Stimulated activated CD4-positive, alpha-beta T cell treated with anti-CD3 and anti-CD28 coated beads, Interleukin-15, amount 100 ng/mL, for 24 hours (primary cell): Measurements from ENCODE around the gene TIAM1.

Experiments used
- DNase-seq: peaks from one replicate; pipeline ENCODE4 v3.0.0-alpha.2; 2020

Gene TIAM1

DNA sequence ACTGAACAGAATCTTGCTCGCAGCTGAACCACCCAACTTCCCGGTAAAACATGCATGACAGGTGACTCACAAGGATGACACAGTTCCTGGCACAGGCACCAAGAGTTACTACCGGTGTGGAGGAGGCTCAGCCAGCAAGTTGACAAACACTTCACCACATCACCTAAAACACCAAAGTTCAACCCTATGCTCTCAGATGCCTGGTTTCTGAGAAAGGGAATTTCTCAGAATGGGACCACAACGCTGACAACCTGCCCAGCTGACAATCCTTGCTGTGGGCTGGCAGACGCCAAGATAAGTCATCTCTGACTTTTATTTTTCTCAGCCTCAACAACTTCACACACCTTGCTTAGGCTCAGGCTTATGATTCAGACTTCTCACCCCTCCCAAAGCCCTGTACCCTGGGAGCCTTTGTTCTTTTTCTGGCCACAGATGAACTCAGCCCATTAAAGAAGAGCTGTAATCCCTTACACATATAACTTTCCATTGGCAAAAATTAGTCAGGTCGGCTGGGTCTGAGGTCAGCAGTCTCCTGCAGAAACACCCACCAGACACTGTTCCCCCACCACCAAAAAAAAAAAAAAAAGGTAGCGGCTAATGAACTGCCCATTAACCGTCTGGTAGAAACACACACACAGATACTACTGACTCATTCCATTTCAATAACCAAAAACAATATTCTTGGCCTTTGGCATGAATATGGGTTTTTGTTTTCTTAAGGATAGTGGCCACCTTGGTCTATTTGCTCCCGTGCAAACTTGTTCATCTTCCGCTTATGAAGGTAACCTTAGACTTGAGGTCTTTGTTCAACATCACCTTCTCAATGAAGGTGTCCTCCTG is 10.8 kb upstream of the TIAM1 start:
- peak; percentile 83 for DNase-seq

DNA sequence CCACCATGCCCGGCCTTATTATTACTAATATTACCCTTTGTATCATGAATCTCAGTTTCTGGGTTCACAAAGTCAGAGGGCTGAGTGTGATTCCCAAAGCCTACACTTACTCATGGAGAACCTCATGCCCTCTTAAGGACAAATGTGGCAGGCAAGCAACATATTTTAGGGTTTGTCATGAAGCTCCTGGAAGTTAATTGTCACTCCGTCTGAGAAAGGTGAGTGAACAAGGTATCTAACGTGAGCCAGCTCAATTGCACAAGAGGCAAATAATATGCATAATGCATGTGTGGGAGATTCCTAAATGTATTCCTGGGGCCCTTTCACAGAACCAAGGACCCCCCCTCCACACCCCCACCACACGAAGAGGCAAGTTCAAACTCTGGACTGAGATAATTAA is 10.1 kb upstream of the TIAM1 start:
- DNase-seq: no peak

DNA sequence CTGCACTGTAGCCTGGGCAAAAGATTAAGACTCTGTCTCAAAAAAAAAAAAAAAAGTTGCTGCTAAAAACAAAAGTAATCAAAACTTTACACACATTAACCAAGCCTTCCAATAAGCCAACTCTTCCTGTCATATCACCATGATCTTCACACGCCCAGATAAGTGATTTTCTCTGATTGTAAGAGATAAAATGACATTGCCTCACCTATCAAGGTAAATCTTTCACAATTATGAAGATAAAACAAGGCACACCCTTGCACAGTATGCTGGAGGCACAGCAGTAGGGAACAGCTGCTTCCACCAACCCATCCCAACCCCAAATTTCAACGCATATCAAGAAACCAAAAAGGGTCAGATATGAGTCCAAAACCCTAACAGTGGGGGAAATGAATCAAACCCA is 8.8 kb upstream of the TIAM1 start:
- DNase-seq: no peak

DNA sequence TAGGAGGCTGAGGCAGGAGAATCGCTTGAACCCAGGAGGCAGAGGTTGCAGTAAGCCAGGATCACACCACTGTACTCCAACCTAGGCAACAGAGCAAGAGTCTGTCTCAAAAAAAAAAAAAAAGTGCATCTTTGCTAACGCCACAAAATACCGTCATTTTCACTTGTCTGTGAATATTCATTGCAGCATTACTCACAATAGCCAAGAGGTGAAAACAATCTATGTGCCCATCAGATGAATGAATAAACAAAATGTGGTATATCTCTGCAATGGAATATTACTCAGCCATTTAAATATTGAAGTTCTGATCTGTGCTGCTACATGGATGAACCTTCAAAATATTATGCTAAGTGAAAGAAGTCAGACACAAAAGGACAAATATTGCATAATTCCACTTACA is 7.9 kb upstream of the TIAM1 start:
- no peak for DNase-seq

DNA sequence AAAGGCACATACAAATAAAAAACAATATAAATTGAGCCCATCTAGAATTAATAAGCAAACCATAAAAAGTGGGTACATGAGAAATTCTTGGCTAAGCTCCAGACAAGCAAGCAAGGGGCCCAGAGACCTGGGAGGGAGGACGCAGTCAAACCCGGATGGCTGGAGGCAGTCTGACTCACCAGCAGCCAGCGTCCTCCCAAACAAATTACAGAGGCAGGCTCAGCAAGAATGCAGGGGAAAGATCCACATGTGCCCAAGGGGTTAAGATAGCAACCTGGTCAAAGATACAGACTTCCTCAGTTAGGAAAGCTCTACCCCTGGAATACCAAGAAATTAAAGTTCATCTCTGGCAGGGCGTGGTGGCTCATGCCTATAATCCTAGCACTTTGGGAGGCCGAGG is 7.4 kb upstream of the TIAM1 start:
- no peak for DNase-seq

DNA sequence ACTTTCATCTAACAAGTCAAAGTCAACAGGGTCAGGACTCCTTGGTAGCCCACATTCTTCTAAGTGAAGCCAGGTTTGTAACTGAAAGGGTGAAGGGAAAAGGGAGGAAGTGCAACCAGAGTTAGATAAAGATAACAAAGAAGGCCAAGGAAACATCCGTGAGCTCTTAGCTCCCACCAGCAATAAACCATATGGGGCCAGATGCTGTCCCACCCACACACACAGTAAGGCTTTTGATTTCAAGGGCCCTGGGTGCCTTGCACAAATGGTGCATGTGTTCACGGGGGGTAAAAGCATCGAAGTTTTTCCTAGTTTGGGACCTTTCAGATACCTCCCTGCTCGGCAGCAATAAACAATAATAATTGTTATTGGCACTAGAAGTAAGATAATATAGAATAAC is 5.1 kb upstream of the TIAM1 start:
- no peak for DNase-seq

DNA sequence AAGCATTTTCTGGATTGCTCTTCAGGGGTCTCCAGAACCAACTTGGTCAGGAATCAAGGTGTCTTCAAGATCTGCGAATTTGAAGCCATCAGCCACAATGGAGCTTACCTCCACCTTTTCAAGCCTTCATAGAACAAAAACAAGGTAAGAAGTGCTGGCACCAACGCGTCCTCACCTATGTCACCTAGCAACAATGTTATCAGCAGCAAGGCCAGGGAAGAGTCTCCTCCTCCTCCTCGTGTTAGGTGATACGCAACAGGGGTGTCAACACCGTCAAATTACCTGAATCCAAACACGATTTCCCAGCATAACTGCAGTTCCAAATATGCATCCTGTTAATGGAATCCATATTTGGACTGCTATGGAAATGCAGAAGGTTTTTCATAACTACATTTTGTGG is 4.1 kb upstream of the TIAM1 start:
- DNase-seq: no peak

DNA sequence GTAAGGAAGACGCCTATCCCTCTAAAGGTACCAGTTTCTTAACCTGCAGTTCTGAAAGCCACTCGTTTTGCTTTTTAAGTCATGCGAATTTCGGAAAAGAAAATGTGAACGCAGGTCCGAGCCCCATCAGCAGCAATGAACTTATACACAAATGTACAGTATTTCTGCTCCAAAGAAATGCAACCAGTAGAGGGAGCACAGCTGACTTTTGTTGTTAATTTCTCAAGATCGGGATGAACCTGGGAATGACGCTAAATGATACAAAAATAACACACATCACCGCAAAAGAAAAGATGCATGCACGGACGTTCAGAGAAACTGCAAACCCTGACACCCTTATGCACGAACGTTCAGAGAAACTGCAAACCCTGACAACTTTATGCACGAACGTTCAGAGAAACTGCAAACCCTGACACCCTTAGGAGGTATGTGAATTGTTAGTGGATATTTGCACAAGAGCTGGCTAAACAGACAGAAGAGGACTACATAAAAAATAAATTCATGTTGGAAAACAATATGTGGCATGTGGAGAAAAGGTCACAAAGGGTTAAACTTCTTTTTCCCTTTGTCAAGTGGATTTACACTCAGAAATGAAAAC is 3.5 kb upstream of the TIAM1 start:
- no peak for DNase-seq

DNA sequence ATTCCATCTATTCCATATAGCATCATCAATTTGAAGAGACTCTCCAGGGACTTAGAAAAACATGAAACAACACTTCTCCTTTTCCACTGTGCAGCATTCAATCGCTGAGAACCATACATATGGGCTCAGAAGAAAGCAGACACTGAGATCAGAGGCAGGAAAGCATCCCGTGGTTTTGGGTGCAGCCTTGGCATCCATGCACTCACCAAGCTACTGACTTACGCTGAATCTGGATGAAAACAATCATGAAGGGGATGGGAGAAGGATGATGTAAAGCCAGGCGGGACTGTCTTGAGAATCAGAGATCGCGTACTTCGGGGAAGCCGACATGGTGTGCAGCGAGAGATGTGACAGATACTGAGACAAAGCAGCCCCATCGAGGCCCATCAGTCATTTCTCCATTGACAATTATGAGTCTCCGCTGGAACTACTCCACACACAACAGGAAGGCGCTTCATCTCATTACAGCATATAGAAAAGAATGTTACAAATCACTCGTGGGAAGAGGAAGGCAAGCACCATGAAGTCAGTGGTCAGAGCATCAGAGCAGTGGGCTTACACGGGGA is 2.3 kb upstream of the TIAM1 start:
- DNase-seq: no peak

DNA sequence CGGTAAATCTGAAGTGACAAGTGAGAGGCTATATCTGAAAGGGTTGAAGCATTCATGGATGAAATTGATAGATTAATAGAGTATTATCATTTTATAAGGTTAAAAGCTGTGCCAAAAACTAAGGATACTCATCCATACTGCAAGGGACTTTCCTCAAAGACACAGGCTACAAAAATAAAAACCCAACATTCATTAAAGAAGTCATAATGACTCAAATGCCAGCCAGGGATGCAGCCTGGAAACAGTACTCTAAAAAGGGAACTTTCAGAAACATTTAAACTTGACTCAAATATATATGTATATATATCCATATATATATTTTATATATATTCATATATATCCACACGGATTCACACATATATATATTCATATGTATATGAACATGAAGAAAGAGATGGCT is 1.1 kb upstream of the TIAM1 start:
- DNase-seq: no peak

DNA sequence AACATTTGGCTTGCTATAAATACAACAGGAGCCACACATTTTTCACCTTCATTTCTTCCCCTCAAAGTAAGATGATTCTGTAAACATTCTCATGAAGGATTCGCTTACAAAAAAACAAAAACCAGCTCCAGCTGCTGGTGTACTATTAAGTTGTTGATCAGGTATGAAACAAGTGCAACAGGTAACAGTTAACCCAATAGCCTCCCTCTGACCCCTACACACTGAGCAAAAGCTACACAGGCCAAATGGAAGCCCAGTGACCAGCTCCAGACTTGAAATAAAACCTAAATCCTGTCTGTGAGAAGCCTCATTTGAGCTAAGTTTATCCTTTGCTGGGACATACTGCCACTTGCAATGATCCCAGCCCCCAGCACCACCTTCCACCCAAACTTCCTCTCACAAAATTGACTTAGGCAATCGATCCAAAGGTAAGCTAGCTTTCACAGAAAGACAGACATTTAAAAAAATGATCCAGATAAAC is 991 bp downstream of the TIAM1 start:
- DNase-seq: no peak

DNA sequence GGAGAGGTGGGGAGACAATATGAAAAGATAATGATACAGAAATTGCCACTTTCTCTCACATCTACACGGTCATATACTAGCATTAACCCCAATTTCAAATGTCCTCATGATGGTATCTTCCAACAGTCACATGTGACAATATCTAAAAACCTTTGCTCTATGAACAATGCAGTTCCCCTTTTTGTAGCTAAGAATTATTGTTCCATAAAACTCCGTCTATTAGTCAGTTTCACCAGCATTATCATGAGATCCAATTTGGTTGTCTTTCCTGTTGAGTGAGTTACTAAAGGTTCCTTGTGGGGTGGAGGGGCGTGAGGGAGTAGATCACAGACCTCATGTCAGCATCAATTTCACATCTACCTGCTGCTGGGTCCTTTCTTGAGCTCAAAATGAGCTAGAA is 1.7 kb downstream of the TIAM1 start:
- DNase-seq: no peak

DNA sequence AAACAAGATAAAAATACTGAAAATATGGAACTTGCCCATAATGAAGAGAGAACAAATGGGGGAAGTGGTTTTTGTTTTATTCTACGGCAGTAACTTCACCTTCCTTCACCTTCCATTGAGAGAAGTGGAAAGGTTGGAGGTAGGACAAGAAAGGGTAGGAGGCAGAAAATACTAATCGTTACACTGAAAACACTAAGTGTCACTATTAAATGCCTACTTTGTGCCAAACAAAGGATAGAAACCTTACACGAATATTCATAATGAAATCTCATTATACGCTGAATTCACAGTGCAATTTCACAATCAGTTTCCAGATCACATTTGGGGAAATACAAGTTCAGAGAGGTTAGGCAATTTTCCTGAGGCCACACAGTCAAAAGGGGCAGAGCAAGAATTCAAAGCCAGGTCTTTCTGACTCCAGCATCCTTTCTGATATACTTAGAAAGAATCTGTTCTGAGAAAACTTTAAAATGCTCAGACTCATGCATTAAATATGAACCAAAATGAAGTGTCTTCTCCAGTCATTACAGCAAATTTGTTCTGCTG is 3.0 kb downstream of the TIAM1 start:
- peak; percentile 42 for DNase-seq

DNA sequence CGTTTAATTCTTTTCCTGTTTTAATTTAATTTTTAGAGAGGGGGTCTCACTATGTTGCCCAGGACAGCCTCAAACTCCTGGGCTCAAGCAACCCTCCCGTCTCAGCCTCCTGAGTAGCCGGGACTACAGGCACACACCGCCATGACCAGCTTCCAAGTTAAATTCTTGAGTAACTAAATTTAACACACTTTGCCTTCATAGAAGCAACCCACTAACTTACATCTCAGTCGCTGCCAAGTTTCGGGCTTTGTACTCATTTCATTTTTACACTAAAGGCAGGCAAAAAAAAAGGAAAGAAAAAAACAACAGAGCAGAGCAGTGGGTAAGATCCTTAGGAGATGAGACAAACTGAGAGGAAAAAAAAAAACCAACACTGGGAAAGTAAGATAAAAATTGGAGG is 3.5 kb downstream of the TIAM1 start:
- DNase-seq: no peak

DNA sequence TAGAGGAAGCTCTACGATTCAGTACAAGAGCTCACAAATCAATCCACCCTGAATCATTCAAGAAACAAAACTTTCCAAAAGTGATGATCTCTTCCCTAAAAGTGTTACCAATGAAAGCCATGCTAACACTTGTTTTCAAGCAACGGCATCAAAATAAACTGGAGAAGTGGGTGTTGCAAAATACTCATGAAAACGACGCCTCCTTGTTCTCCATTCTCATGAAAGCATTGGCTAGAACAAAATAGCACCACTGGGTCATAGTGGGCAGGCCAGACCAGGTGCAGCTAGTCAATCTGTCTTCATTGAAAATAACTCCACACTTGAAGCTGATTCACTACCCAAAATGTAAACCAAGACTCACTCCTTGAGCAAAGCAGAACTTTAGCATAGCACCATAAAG is 4.3 kb downstream of the TIAM1 start:
- no peak for DNase-seq

DNA sequence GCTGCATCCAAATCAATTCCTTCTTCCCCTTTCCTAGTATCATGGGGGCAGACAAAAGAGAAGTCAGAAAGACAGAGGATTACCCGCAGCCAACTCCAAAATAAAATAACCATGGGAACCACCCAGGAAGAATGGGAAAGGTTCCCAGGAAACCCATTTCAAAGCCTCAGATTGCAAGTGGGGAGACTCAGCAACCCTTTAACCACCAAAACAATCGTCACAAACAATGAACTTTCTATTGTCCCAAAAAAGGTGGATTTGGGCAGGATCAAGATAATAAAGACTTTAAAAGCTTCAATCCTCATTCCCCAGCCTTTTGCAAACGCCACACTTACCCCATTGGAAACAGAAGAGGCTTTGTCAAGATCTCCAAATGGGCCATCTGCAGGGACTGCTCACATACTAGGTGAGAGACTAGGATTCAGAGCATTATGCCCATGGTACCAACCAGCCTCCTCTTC is 5.1 kb downstream of the TIAM1 start:
- DNase-seq: no peak

DNA sequence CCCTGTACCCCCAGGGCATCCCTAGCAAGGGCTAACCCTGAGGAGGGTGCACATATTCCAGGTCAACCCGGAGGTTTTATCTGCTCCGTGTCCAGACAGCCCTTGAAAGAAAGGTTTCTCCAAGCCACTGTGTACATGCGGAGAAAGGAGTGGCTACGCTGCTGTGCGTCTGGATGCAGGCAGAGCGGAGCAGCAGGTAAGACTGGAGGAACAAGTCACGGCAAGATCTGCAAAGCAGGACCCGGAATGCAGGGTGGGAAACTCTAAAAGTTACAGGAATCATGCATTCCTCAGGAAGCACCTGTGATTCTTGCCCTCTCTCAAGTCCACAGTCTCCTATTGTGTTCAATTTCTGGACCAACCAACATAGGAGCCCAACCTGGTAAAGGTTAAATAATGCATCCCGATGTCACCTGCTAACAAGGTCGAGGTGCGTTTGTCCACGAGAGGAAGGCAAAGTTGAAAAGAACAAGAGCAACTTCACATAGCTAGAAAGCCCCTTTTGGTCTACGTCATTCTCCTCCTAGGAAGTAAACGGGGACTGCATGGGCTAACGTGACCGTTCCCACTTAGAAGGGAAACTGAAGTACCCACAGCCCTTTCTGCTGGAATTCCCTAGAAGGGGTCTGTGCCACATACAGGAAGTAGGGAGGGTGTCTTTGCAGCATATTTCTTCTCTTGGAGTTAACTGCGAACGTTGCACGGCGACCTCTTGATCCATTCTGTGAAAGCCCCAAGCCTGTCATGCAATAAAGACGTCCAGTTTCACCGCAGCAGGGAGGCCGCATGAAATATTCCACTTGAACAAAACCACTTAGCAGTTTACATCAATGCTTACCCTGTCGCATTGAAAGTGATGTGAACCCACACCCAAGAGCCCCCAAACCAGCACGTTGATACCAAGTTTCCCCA is 5.8 kb downstream of the TIAM1 start:
- no peak for DNase-seq

DNA sequence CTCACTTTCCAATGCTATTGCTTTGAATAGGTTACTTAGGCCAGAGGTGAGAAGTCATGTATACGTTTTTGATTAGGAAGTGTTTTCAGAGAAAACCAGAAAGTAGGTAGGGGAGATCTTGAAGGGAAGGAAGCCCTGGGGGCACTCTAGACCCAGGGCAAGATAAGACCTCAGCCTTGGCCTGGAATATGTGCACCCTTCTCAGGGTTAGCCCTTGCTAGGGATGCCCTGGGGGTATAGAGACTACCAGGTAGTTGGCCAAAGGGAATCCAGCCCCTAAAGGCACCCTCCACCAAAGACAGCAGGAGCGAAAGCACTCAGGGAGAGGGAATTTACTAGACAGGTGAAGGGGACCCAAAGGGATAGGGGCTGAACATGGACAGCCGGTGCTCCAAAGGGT is 7.0 kb downstream of the TIAM1 start:
- DNase-seq: no peak

DNA sequence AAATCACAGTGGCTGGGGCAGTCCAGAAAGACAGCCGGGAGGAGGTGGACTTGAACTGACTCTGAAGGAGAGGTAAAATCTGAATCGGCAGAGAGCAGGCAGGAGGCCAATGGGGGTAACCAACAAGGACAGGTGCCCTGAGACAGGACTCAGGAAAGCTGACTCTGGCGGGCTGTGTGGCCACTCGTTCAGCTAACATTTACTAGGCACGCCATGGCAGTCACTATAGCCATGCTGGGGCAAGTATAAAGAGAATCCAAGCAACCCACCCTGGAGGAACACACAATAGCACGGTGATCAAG is 7.4 kb downstream of the TIAM1 start:
- DNase-seq: no peak

DNA sequence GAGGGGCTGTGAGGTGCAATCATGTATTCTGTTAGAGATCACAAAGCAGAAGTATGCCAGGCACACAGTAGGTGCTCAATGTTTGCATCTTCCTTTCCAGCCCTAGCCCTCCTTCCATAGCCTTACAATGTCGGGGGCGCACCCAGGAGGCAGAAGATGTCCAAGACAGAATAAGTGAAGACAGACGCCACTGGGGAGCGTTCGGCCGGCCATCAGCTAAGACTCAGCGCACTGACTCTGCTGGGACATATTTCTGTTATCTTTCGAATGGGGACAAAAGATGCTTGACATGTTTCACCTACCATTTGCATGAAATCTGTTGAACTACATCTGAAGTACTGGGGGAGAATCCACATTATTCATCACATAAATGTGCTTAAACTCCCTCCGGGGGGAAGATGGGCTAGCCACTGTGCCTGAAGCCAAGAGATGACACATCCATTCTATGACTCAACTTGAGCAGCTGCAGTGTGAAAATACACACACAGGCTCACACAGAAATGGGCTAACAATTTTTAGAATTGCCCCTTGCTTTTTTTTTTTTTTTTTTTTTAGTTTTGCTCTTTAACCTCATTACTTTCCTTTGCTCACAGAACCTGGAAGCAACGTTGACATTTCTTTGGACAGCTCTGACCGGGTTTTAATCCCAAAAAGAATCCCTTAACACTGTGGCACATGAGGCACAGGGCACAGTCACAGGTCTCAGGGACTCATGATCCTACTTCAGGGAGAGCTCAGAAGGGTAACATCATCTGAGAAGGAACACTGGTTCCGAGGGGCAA is 7.9 kb downstream of the TIAM1 start:
- DNase-seq: peak; percentile 53

DNA sequence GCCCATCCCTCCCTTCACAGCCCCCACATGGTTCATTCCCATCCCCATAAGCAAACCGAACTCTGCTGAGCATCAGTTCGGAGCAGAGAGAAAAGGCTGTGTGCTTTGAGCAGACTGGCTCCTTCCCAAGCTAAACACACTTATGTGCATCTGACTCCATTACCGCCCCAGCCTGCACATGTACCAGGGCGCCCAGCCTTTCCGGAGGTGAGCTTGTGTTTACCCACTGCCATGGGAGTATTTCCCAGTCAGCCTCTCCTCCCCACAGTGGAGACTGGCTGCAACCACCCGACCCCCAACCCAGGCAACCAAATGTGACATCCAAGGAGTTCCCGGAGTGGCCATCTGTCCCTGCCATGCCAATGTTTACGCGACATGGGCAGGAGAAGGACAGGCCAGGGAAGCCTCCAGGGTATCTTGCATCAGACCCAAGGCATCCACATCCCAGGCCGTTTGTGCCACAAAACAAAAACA is 9.4 kb downstream of the TIAM1 start:
- no peak for DNase-seq

DNA sequence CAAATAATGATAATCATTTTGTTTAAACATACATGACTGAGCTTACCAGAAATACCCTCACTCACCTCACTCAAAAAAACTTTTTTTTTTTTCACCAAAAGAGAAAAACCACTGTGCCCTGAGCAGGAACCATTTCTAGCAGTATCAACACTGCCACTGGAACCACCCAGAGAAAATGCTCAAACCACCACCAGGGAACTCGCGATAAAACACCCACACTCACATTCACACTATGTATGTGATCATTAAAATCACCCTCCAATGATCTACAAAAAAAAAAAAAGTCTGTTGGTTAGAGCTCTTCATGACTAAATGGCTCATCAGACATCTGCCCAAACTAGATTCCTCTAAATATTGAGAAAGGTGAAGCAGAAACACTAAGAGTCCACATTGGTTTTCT is 11.5 kb downstream of the TIAM1 start:
- peak; percentile 30 for DNase-seq
